HepG2 (cell line): ENCODE results near the gene LSM12. TPM values are rescaled to one million over a fixed set of nuclear protein-coding genes. Genes with fewer than 3 reads are reported as not detected.

Experiments
- ASH2L ChIP-seq: fragments of 300-600, 200-600 bp; sonication (generic); IDR thresholded peaks from 2 replicates; pipeline ENCODE4 v1.7.0; 2017; ENCODE audit warnings: low read depth, mild to moderate bottlenecking, moderate library complexity, mixed read lengths, low read length; ENCODE audit not compliant: insufficient read length
- BCLAF1 ChIP-seq: fragments of 450-650 bp; IDR thresholded peaks from 2 replicates; pipeline ENCODE4 v1.6.1; 2017; ENCODE audit warnings: mild to moderate bottlenecking
- DBP ChIP-seq: sonication (generic); formaldehyde crosslinking; IDR thresholded peaks from 2 replicates; pipeline ENCODE4 v1.4.0; 2020; ENCODE audit warnings: missing genetic modification reagents; ENCODE audit errors: not compliant biosample characterization
- GABPA ChIP-seq, 2 experiments: IDR thresholded peaks; 2 replicates each; pipeline ENCODE4 v1.6.1; 2011 to 2016; ENCODE audit warnings: low read depth in 2 of 2, low read length in 1 of 2, missing biosample characterization in 1 of 2, missing genetic modification characterization in 1 of 2
- HNF1A ChIP-seq, 2 experiments: sonication (generic) in 1 of 2; formaldehyde crosslinking in 1 of 2; IDR thresholded peaks; 2 replicates each; pipeline versions ENCODE4 v1.4.0 to v1.6.1; 2016 to 2020; ENCODE audit warnings: borderline replicate concordance in 1 of 2, low read depth in 1 of 2, mild to moderate bottlenecking in 1 of 2, missing genetic modification reagents in 1 of 2
- MYPOP ChIP-seq: sonication (generic); formaldehyde crosslinking; IDR thresholded peaks from 2 replicates; pipeline ENCODE4 v1.8.1; 2023; ENCODE audit warnings: mild to moderate bottlenecking, moderate library complexity, missing genetic modification reagents
- NBN ChIP-seq: fragments of 450-650 bp; conservative IDR thresholded peaks from 2 replicates; pipeline ENCODE4 v1.6.1; 2017
- NFE2L1 ChIP-seq: sonication (generic); formaldehyde crosslinking; IDR thresholded peaks from 2 replicates; pipeline ENCODE4 v1.4.0; 2020; ENCODE audit warnings: missing genetic modification reagents, mild to moderate bottlenecking, borderline replicate concordance
- NONO ChIP-seq, 2 experiments: fragments of 450-650 bp in 1 of 2; sonication (generic) in 1 of 2; formaldehyde crosslinking in 1 of 2; IDR thresholded peaks in 1 of 2; conservative IDR thresholded peaks in 1 of 2; 2 replicates each; pipeline versions ENCODE4 v1.6.1 to v1.8.0; 2017 to 2022; ENCODE audit warnings: mild to moderate bottlenecking in 1 of 2, missing genetic modification reagents in 1 of 2, moderate library complexity in 1 of 2
- SCMH1 ChIP-seq: sonication (generic); formaldehyde crosslinking; IDR thresholded peaks from 2 replicates; pipeline ENCODE4 v1.9.0; 2021; ENCODE audit warnings: missing genetic modification reagents, mild to moderate bottlenecking, borderline replicate concordance
- TBX3 ChIP-seq: fragments of 450-650 bp; IDR thresholded peaks from 2 replicates; pipeline ENCODE4 v1.6.1; 2017; ENCODE audit warnings: antibody characterized with exemption, mild to moderate bottlenecking, inconsistent platforms, borderline replicate concordance
- ZNF451 ChIP-seq: sonication (generic); formaldehyde crosslinking; IDR thresholded peaks from 2 replicates; pipeline ENCODE4 v1.5.0; 2020; ENCODE audit warnings: mild to moderate bottlenecking, missing genetic modification reagents
- ZNF550 ChIP-seq: sonication (generic); formaldehyde crosslinking; IDR thresholded peaks from 2 replicates; pipeline ENCODE4 v1.4.0; 2020; ENCODE audit warnings: mild to moderate bottlenecking, missing genetic modification reagents, borderline replicate concordance
- ZNF562 ChIP-seq: sonication (generic); formaldehyde crosslinking; IDR thresholded peaks from 2 replicates; pipeline ENCODE4 v1.8.0; 2022; ENCODE audit warnings: missing genetic modification reagents, borderline replicate concordance
- ZNF660 ChIP-seq: sonication (generic); formaldehyde crosslinking; IDR thresholded peaks from 2 replicates; pipeline ENCODE4 v1.5.1; 2020; ENCODE audit warnings: mild to moderate bottlenecking, low read depth, missing genetic modification reagents, borderline replicate concordance
- polyA plus RNA-seq, 8 experiments: library from polyadenylated mRNA; depleted of rRNA in 3 of 8; stranded (reverse) in 7 of 8; unstranded in 1 of 8; fragments of >200 nt; fragmentation: Illumina TruSeq in 4 of 8; extraction: Trizol in 4 of 8; gene quantifications; 2 replicates each; pipeline versions ENCODE4 v1.2.1 to v1.2.3, GENCODE V29; 2011 to 2016; ENCODE audit warnings: low read depth in 4 of 8, missing spikeins in 1 of 8, mixed read lengths in 1 of 8; ENCODE audit not compliant: insufficient read depth in 1 of 8
- total RNA-seq, 5 experiments: library from RNA; depleted of rRNA; stranded (reverse); fragments of >200 nt; fragmentation: Illumina TruSeq; extraction: Trizol; gene quantifications; 2 replicates each; pipeline ENCODE4 v1.2.3, GENCODE V29; 2016; ENCODE audit warnings: low read depth in 1 of 5

The LSM12 gene
- total and polyA plus RNA-seq, 2 of the 13 experiments (the other 11 are each of a cell fraction or from before 2014, with no cell fraction given) = 52.8 to 55.7 TPM

GRCh38 chr17:44110823-44111633 lies 44.6 kb upstream of the LSM12 start (continued):
- no peak for TF ChIP-seq DBP
- no peak for TF ChIP-seq ZNF562 (CRISPR knock-in tag)
- no peak for TF ChIP-seq BCLAF1
- no peak for TF ChIP-seq NBN
- TF ChIP-seq GABPA (IDR thresholded peaks at IDR 0.05; ENCODE audit: low read depth, low read length) = no peak
- TF ChIP-seq GABPA (CRISPR knock-in tag; IDR thresholded peaks at IDR 0.05; ENCODE audit: low read depth) = peak; percentile 76
- TF ChIP-seq SCMH1 (CRISPR knock-in tag) = no peak
- peak; percentile 47; the same call in 1 of the 2 replicates for TF ChIP-seq TBX3
- TF ChIP-seq MYPOP (CRISPR knock-in tag) = peak; percentile 96
- peak; percentile 42; the same call in 1 of the 2 replicates for TF ChIP-seq HNF1A (IDR thresholded peaks at IDR 0.05; ENCODE audit: low read depth)
- TF ChIP-seq HNF1A (CRISPR knock-in tag; IDR thresholded peaks at IDR 0.05; ENCODE audit: borderline replicate concordance) = peak; percentile 96
- no peak for TF ChIP-seq NONO (IDR thresholded peaks at IDR 0.05)
- TF ChIP-seq NONO (CRISPR knock-in tag; conservative IDR thresholded peaks at IDR 0.05) = peak; percentile 99
- 0 out of 2 replicates have a peak, but pooled peaks have one; percentile 49 for TF ChIP-seq ZNF550 (CRISPR knock-in tag)
- TF ChIP-seq ASH2L = peak; percentile 82
- TF ChIP-seq ZNF451 = peak; percentile 99
- TF ChIP-seq NFE2L1 (CRISPR knock-in tag) = no peak
- TF ChIP-seq ZNF660 = no peak
